Osteocyte (in vitro differentiated cells): Measurements from ENCODE around the gene STX18. TPM values are rescaled to one million over a fixed set of nuclear protein-coding genes. Genes with fewer than 3 reads are reported as not detected.

Experiments used
- DNase-seq: peaks from one replicate; pipeline ENCODE4 v3.0.0; 2021; ENCODE audit warnings: mixed read lengths; ENCODE audit not compliant: unreplicated experiment; ENCODE audit errors: extremely low spot score
- H3K27ac Mint-ChIP-seq: one replicate; pipeline ENCODE4 v1.8.0; 2021; ENCODE audit warnings: mild to moderate bottlenecking, mixed read lengths; ENCODE audit not compliant: unreplicated experiment
- H3K27me3 Mint-ChIP-seq: one replicate; pipeline ENCODE4 v1.8.0; 2021; ENCODE audit warnings: mixed read lengths; ENCODE audit not compliant: unreplicated experiment
- H3K36me3 Mint-ChIP-seq: one replicate; pipeline ENCODE4 v1.8.0; 2021; ENCODE audit warnings: mixed read lengths; ENCODE audit not compliant: unreplicated experiment
- H3K4me1 Mint-ChIP-seq: one replicate; pipeline ENCODE4 v1.8.0; 2021; ENCODE audit warnings: mixed read lengths; ENCODE audit not compliant: unreplicated experiment
- H3K4me3 Mint-ChIP-seq: one replicate; pipeline ENCODE4 v1.8.0; 2021; ENCODE audit warnings: mild to moderate bottlenecking, moderate library complexity, mixed read lengths; ENCODE audit not compliant: unreplicated experiment
- H3K9me3 Mint-ChIP-seq: one replicate; pipeline ENCODE4 v1.8.0; 2021; ENCODE audit warnings: mixed read lengths; ENCODE audit not compliant: unreplicated experiment
- CTCF ChIP-seq: fragments of 200-600 bp; sonication (generic); IDR thresholded peaks from 2 replicates; pipeline ENCODE4 v1.5.0; 2021; ENCODE audit warnings: antibody characterized with exemption, mild to moderate bottlenecking, moderate library complexity
- total RNA-seq: library from RNA; stranded (reverse); gene quantifications from 2 replicates; pipeline ENCODE4 v1.2.1, GENCODE V29; 2021

Gene STX18
- total RNA-seq, 1 donor from 2014 or later: 26.7 TPM

DNA sequence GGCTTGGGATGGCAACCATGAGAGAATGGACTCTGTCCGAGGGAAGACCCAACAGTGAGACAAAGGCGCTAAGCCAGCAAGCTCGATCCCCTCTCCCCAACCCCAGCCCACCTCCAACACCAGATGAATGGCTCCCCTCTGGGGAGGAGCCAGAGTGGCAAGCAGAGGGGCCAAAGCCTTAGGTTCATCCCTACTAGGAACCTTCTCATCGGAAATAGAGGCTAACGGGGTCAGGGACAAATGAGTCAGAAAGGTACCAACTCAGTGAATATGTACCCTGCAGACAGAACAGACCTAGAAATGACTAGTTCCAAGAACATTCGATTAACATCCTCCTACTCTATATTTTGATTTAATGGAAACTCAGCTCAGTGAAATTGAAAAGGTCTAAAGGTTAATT, 81.1 kb downstream of the STX18 start:
- Mint-ChIP-seq H3K27me3 (no peaks in the 10 kb centered on the region), H3K4me3 (no peak overlapping the region), H3K9me3 (peaks cover 8% of the 10 kb centered on the region), H3K36me3 (peaks cover 28% of the 10 kb centered on the region), H3K4me1 (no peaks in the 10 kb centered on the region), H3K27ac (no peak overlapping the region)
- DNase-seq: no peak
- TF ChIP-seq CTCF: no peak

DNA sequence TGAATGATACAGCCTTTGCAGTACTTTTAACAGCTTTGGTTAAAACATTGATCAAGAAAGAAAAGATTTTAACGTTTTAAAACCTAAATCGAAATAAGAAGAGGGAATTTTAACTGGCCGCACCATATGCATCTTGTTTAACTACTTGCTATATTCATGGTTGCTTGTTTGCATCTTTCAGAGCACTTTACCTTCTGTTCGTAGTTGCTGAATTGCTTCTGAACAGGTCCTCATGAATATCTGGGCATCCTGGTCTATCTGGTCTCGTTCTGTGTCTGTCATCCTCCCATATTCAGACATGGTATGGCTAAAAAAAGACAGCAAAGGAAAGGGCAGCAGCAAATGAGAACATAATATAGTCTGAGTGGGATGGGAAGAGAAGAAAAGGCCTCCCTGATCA, 82.7 kb downstream of the STX18 start:
- no peak overlapping the region for H3K27ac Mint-ChIP-seq
- H3K4me3 Mint-ChIP-seq: no peak overlapping the region
- no peaks in the 10 kb centered on the region for H3K4me1 Mint-ChIP-seq
- no peaks in the 10 kb centered on the region for H3K9me3 Mint-ChIP-seq
- no peak for TF ChIP-seq CTCF
- H3K36me3 Mint-ChIP-seq: peaks cover 21% of the 10 kb centered on the region
- no peaks in the 10 kb centered on the region for H3K27me3 Mint-ChIP-seq
- no peak for DNase-seq

- no peaks in the 10 kb centered on the region for H3K9me3 Mint-ChIP-seq
- H3K27ac Mint-ChIP-seq: no peak overlapping the region
- H3K4me3 Mint-ChIP-seq: no peak overlapping the region
- H3K36me3 Mint-ChIP-seq: peaks cover 26% of the 10 kb centered on the region
- H3K4me1 Mint-ChIP-seq: no peaks in the 10 kb centered on the region
- no peaks in the 10 kb centered on the region for H3K27me3 Mint-ChIP-seq
- no peak for TF ChIP-seq CTCF
- DNase-seq: no peak
Observed at GRCh38 chr4:4457803-4458553, 83.9 kb downstream of the STX18 start.

GRCh38 chr4:4456816-4457578, 84.9 kb downstream of the STX18 start:
- no peaks in the 10 kb centered on the region for H3K4me1 Mint-ChIP-seq
- no peaks in the 10 kb centered on the region for H3K9me3 Mint-ChIP-seq
- H3K27ac Mint-ChIP-seq: no peak overlapping the region
- no peak for TF ChIP-seq CTCF
- DNase-seq: no peak
- H3K27me3 Mint-ChIP-seq: no peaks in the 10 kb centered on the region
- peaks cover 35% of the 10 kb centered on the region for H3K36me3 Mint-ChIP-seq
- no peak overlapping the region for H3K4me3 Mint-ChIP-seq

GRCh38 chr4:4456351-4456750, 85.5 kb downstream of the STX18 start:
- DNase-seq: no peak
- no peak overlapping the region for H3K4me3 Mint-ChIP-seq
- H3K9me3 Mint-ChIP-seq: no peaks in the 10 kb centered on the region
- no peak overlapping the region for H3K27ac Mint-ChIP-seq
- no peak for TF ChIP-seq CTCF
- no peaks in the 10 kb centered on the region for H3K4me1 Mint-ChIP-seq
- H3K36me3 Mint-ChIP-seq: peaks cover 40% of the 10 kb centered on the region
- H3K27me3 Mint-ChIP-seq: no peaks in the 10 kb centered on the region
